Fibroblast of pulmonary artery (primary cell): Measurements from ENCODE around the gene SCN9A.

Source experiments
- DNase-seq: peaks from one replicate; pipeline ENCODE4 v3.0.0-alpha.2; 2010; ENCODE audit warnings: low read depth
- H3K4me3 ChIP-seq: replicated peaks from 2 replicates; pipeline ENCODE4 v1.5.1; 2011; ENCODE audit warnings: low read depth, mild to moderate bottlenecking, control low read depth, low read length, moderate library complexity
- TF ChIP-seq, protein P1 (sequence below): IDR thresholded peaks from 2 replicates; pipeline ENCODE4 v1.5.1; 2011; ENCODE audit warnings: mild to moderate bottlenecking, control low read depth, low read length, inconsistent platforms; ENCODE audit errors: missing control alignments

SCN9A gene

GRCh38 chr2:166269322-166269721 lies 106.4 kb downstream of the SCN9A start:
- no peak for DNase-seq
- TF ChIP-seq, protein P1, sequence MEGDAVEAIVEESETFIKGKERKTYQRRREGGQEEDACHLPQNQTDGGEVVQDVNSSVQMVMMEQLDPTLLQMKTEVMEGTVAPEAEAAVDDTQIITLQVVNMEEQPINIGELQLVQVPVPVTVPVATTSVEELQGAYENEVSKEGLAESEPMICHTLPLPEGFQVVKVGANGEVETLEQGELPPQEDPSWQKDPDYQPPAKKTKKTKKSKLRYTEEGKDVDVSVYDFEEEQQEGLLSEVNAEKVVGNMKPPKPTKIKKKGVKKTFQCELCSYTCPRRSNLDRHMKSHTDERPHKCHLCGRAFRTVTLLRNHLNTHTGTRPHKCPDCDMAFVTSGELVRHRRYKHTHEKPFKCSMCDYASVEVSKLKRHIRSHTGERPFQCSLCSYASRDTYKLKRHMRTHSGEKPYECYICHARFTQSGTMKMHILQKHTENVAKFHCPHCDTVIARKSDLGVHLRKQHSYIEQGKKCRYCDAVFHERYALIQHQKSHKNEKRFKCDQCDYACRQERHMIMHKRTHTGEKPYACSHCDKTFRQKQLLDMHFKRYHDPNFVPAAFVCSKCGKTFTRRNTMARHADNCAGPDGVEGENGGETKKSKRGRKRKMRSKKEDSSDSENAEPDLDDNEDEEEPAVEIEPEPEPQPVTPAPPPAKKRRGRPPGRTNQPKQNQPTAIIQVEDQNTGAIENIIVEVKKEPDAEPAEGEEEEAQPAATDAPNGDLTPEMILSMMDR, result no peak
- H3K4me3 ChIP-seq, result no peak overlapping the region

- TF ChIP-seq, protein P1, result no peak
- DNase-seq, result no peak
- H3K4me3 ChIP-seq, result no peak overlapping the region
Observed at GRCh38 chr2:166257859-166258258, 117.9 kb downstream of the SCN9A start.

GRCh38 chr2:166256896-166257295 lies 118.8 kb downstream of the SCN9A start:
- DNase-seq, result no peak
- H3K4me3 ChIP-seq, result no peak overlapping the region
- TF ChIP-seq, protein P1, result no peak

- TF ChIP-seq, protein P1, result no peak
- no peak for DNase-seq
- no peak overlapping the region for H3K4me3 ChIP-seq
Observed at GRCh38 chr2:166249318-166249717, 126.4 kb downstream of the SCN9A start.

- TF ChIP-seq, protein P1, result no peak
- H3K4me3 ChIP-seq, result no peak overlapping the region
- DNase-seq, result no peak
Observed at GRCh38 chr2:166246901-166247300, 128.8 kb downstream of the SCN9A start.

DNA sequence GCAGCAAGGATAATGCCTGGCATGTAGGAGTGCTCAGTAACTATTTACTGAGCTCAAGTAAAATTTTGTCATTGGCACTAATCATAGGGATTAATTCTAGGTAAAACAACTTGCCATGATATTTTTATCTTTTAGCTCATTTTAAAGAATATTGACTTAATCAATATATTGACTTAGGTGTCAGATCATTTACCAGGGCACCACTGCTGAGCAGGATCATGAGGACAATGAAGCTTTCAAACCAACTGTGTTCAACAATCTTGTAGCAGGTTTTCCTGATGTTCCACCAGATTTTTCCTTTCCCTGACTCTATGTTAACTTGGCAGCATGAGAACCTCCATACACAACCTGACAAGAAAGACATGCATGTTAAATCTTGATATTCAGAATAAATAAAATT lies 133.4 kb downstream of the SCN9A start:
- DNase-seq, result no peak
- TF ChIP-seq, protein P1, result no peak
- H3K4me3 ChIP-seq, result no peak overlapping the region

DNA sequence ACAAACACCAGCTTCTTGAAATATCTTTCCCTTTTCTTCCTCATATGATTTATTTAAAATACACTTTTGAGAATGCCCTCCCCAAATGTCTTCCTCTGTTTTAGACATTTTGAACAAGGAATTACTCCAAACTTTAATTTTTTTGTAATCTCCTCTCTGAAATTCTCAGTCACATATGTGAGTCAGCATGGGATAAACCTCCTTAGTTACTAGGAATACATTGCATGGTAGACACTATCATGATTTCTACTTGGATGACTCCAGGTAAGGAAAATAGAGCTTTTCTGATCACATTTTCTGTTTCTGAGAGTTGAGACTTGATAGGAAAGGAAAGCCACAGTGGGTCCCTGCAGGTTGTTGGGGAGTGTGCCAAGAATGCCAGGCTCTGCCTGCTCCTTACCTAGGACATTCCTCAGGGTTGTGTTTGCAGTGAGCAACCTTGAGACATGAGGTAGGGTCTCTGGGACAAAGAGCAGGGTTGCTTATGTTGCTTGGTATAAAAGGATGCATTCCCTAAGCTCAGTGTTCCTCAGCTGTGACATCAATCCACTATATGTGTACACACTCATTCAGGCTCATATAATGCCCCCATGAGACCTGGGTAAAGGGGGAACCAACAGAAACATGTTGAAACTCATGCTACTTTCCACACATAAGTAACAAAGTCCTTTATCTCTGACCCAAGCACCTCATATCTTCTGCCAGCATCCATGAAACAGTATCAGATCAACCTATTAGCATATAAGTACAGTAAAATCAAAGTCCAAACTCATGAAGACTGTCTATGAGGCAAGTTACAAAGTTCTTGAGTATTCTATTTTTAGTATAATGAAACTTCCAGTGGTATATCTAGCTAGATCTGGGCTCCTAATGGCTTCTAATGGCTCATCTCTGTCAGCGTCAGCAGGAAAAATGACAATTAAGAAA lies 135.1 kb downstream of the SCN9A start:
- DNase-seq, result no peak
- no peak overlapping the region for H3K4me3 ChIP-seq
- TF ChIP-seq, protein P1, result no peak
